ENCODE measurements around the gene ATP1A2.
"Not testable (repeated sequence)": the region's sequence is repeated elsewhere in the genome, so short reads cannot be mapped to it uniquely, and the experiment has no call there.

Gene ATP1A2

GRCh38 chr1:160124705-160125478 is 9.3 kb downstream of the ATP1A2 start:
- no peak for DNase-seq (ENCODE audit: low read depth in 3 of 3)

DNA sequence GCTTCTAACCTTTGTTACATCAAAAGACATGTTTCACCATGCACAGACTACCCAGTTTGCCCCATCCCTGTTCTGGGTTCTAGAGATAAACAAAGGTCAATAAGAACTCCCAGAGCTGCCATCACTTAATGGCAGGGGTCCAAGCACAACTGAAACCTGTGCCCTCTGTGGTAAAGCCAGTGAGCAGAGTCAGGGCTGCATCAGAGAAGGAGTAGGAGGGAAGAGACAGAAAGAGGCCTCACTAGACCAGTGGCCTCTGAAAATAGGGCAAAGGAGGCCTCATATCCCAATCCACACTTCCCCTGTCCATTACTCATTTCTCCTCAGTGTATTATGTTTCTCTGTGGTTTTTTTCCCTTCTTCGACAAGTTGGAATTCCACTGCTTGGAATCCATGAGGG is 10.2 kb downstream of the ATP1A2 start:
- DNase-seq (ENCODE audit: low read depth in 3 of 3), result no peak

DNA sequence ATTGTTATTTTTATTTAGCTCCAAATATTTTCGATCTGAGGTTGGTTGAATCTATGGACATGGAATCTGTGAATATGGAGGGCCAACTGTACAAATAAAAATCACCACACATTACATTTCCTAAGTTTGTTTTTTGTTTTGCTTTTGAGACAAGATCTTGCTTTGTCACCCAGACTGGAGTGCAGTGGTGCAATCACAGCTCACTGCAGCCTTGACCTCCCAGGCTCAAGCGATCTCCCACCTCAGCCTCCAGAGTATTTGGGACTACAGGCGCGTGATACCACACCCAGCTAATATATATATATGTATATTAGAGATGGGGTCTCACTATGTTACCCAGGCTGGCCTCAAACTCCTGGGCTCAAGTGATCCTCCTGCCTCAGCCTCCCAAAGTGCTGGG is 10.8 kb downstream of the ATP1A2 start:
- DNase-seq (ENCODE audit: low read depth in 3 of 3), result not testable (repeated sequence)

DNA sequence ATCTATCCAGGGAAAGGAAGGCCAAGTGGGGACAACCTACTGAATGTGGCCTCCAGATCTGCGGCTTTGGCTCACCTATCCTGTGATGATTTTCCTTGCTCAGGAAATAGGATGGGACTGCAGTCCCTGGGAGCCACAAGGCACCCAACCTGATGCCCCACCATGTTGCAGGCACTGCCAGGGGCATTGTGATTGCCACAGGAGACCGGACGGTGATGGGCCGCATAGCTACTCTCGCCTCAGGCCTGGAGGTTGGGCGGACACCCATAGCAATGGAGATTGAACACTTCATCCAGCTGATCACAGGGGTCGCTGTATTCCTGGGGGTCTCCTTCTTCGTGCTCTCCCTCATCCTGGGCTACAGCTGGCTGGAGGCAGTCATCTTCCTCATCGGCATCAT is 11.8 kb downstream of the ATP1A2 start:
- DNase-seq (ENCODE audit: low read depth in 3 of 3), result no peak

DNA sequence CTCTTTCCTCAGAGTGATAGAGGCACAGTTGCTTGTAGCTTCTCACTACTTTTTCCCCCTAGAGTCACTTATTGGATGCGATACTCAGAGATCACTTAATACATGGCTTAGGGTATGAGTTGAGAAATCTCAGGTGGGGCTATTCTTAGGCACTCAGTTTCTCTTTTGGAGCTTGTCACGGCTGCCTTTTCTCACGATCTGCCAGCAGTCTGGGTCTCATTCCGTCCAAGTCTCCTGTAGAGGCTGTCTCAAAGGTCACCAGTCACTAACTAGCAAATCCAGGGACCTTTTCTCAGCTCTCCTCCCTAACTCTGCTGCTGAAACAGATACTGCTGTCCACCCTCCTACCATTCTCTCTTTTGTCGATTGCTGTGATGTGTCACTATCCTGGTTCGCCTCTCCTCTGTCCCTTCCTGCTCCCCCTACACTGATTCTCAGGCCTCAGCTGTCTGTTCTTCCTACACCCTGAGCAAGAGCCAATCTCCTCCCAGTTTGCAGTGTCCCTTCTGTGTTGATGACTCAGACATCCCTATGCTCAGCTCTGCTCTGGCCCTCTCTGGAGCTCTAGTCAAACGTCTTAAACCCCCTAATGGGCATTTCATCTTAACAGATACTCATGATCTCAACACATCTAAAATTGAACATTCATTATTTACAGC is 12.4 kb downstream of the ATP1A2 start:
- no peak for DNase-seq (ENCODE audit: low read depth in 3 of 3)

DNA sequence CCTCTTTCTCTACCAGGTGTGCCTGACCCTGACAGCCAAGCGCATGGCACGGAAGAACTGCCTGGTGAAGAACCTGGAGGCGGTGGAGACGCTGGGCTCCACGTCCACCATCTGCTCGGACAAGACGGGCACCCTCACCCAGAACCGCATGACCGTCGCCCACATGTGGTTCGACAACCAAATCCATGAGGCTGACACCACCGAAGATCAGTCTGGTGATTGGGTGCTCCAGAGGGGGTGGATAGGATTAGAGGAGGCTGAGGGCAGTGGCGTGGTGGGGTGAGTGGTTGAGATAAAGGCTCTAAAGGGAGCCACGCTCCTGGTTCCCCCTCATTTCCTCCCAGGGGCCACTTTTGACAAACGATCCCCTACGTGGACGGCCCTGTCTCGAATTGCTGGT is 13.1 kb downstream of the ATP1A2 start:
- DNase-seq (ENCODE audit: low read depth in 3 of 3), result no peak

- no peak for DNase-seq (ENCODE audit: low read depth in 3 of 3)
Measured at GRCh38 chr1:160129046-160129445, 13.5 kb downstream of the ATP1A2 start.

GRCh38 chr1:160129558-160129957 is 14.0 kb downstream of the ATP1A2 start:
- DNase-seq (ENCODE audit: low read depth in 3 of 3), result no peak

GRCh38 chr1:160129966-160130365 is 14.4 kb downstream of the ATP1A2 start:
- no peak for DNase-seq (ENCODE audit: low read depth in 3 of 3)

GRCh38 chr1:160130486-160130885 is 14.9 kb downstream of the ATP1A2 start:
- DNase-seq (ENCODE audit: low read depth in 3 of 3), result no peak

DNA sequence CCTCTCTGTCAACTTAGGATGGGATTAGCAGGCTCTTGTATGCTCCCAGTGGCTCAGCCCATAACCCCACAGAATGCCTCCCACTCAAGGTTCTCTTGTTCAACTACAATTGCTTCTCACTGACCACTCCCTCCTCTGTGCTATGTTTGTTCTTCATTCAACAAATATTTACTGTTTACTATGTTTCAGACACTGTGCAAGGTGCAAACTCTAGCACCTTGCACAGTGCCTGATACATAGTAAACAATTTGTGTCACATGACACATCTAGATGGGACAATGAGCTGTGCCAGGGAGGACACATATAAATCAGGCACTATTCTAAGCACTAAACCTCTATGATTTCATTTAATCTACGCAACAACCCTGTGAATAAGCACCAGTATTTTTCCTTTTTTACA is 15.4 kb downstream of the ATP1A2 start:
- no peak for DNase-seq (ENCODE audit: low read depth in 3 of 3)

DNA sequence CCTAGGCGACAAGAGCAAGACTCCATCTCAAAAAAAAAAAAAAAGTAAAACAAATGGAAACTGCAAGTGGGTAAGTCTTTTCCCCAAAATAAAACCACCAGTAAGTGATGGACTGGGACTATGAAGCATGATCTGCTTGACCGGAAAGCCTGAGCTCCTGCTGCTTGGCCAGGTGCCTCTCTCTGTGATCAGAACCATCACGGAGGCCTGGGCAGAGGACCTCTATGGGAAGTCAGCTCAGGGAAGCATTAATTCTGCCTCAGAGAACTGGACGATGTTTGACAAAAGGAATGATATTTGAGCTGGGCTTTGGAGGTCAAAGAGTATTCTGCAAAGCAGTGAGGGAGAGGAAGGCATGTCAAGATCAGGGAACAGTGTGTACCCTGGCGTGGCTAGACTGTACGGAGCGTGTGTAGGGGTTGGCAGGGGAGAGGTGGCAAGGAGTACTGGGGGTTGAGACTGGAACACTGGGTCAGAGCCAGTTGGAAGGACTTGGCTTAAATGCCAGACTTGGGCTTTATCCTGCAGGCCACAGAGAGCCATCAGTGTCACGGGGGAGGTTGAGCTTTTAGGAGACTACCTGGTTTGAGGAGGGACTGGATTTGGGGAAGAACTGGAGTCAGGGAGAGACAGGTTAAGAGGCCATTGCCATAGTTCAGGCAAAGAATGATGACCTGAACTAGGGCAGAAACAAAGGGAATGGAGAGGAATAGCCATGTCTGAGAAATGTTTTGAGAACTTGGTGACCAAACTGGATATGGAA is 16.4 kb downstream of the ATP1A2 start:
- DNase-seq (ENCODE audit: low read depth in 3 of 3), result no peak

DNA sequence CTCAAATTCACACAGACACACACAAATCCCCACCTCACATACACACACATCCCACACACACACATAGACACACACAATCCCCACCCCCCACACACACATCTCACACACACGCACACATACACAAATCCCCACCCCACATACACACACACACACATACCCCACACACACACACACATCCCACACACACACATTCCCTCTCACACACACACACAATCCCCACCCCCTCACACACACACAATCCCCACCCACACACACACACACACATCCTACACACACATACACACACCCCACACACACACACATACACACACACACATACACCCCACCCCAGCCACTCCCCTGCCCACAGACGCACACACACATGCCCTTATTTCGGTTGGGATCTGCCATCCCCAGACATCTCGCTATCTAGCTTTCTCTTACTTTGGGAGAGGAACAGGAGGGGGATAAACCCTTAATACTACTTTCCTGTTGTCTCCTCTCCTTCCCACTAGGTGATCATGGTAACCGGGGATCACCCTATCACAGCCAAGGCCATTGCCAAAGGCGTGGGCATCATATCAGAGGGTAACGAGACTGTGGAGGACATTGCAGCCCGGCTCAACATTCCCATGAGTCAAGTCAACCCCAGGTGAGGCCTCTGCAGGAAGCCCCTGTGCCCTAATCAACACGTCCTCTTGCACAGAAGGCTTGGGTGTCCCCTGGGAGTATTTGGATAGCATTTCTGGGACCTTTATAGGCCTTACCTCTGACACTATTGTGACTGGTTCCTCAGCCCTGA is 18.6 kb downstream of the ATP1A2 start:
- no peak for DNase-seq (ENCODE audit: low read depth in 3 of 3)

GRCh38 chr1:160134791-160135572 is 19.4 kb downstream of the ATP1A2 start:
- no peak for DNase-seq (ENCODE audit: low read depth in 3 of 3)

- no peak for DNase-seq (ENCODE audit: low read depth in 3 of 3)
Measured at GRCh38 chr1:160136121-160136925, 20.8 kb downstream of the ATP1A2 start.

DNA sequence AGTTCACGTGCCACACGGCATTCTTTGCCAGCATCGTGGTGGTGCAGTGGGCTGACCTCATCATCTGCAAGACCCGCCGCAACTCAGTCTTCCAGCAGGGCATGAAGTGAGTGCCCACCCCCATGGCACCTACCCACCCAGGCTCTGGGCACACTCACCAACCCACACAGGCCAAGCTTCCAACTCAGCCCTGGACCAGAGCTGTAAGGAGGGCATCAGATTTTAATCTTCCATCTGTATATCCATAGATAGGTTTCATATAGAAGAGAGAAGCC is 21.3 kb downstream of the ATP1A2 start:
- no peak for DNase-seq (ENCODE audit: low read depth in 3 of 3)

DNA sequence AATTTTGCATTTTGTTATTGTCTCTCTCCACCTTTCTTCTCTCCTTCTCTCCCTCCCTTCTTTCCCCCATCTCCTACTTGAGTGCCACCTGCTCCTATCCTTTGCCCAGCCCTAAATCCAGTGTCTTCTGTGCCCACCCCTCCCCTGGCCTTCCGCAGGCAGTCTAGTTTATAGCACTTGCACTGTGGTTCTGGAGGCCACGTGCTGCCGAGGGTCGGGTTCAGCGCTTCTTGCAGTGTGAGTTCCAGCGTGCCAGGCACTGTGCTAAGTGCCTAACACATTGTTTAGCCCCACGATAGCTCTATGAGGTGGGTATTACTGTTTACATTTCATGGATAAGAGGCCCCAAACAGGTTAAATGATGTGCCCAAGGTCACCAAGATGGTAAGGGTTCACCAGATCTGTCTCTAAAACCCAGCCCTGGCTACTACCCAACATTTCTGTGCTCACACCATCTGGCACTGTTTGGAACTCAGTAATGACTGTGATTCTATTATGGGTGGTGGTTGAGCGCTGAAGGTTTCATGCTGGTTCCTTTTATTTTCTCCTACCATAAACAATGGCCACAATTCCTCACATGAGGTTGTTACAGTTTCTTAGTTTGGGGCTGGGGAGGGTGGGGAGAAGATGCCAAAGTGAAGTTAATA is 21.8 kb downstream of the ATP1A2 start:
- DNase-seq (ENCODE audit: low read depth in 3 of 3), result no peak

- no peak for DNase-seq (ENCODE audit: low read depth in 3 of 3)
Measured at GRCh38 chr1:160139840-160140239, 24.3 kb downstream of the ATP1A2 start.

- no peak for DNase-seq (ENCODE audit: low read depth in 3 of 3)
Measured at GRCh38 chr1:160143695-160144094, 28.1 kb downstream of the ATP1A2 start.

DNA sequence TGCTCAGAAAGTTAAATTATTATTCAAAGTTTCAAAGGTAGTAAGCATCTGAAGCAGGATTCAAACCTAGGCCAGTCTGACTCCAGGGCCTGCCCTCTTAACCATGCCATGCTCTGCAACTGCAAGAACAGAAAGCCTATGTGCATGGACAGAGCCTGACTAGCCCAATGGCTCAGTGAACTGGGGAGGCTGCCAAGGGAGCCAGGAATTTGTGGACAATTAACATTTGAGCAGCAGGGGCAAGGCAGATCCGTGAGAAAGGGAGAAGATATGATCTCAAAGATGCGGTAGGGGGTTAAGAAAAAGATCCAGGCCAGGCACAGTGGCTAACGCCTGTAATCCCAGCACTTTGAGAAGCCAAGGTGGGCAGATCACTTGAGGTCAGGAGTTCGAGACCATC is 29.4 kb downstream of the ATP1A2 start:
- DNase-seq (ENCODE audit: low read depth in 3 of 3), result no peak
